Left lung (tissue), 10 donors: ENCODE results near the gene CD80. TPM values are rescaled to one million over a fixed set of nuclear protein-coding genes. Genes with fewer than 3 reads are reported as not detected.
A peak's percentile ranks its signal among the peaks of the same experiment; 100 is the strongest.

Experiments
- ATAC-seq: fragments of 200-7000 bp; cut with Tn5 transposase; one replicate; pipeline ENCODE4 v1.9.1; 2020; ENCODE audit warnings: moderate library complexity
- DNase-seq, 4 donors: peaks; one replicate each; pipeline ENCODE4 v3.0.0-alpha.2; 2013 to 2020
- H3K27ac ChIP-seq, 2 donors: fragments of 200-600 bp; sonication (generic) in 1 of 2; one replicate each; pipeline versions ENCODE4 v1.5.0 to v1.8.0; 2020 to 2021
- H3K27me3 ChIP-seq, 2 donors: fragments of 200-600 bp; sonication (generic) in 1 of 2; one replicate each; pipeline versions ENCODE4 v1.5.0 to v1.8.0; 2020 to 2021
- H3K36me3 ChIP-seq, 2 donors: fragments of 200-600 bp; sonication (generic) in 1 of 2; one replicate each; pipeline versions ENCODE4 v1.5.0 to v1.8.0; 2020 to 2021
- H3K4me1 ChIP-seq, 2 donors: fragments of 200-600 bp; one replicate each; pipeline ENCODE4 v1.8.0; 2021
- H3K4me3 ChIP-seq, 2 donors: fragments of 200-600 bp; sonication (generic) in 1 of 2; one replicate each; pipeline versions ENCODE4 v1.5.0 to v1.8.0; 2020 to 2021; ENCODE audit warnings: mild to moderate bottlenecking in 1 of 2
- H3K9me3 ChIP-seq, 2 donors: fragments of 200-600 bp; sonication (generic) in 1 of 2; one replicate each; pipeline versions ENCODE4 v1.5.0 to v1.8.0; 2020 to 2021
- intact Hi-C, 2 donors: fragments of 100-400 bp; cut with DNase I; formaldehyde crosslinking; loops; one replicate each; pipeline versions ENCODE4 v1.11.2 to v1.14.2; 2022
- polyA plus RNA-seq, 6 donors: library from polyadenylated mRNA; unstranded; fragments of 120-200 nt; gene quantifications; one replicate each; pipeline ENCODE4 v1.2.1, GENCODE V29; 2013; ENCODE audit not compliant: insufficient read length in 6 of 6
- total RNA-seq, 2 donors: library from RNA; stranded (reverse); fragmentation: NEBNext Ultra II Directional; extraction: Animal tissue kit (Norgen Biotek cat#: 25700); gene quantifications; one replicate each; pipeline ENCODE4 v1.2.1, GENCODE V29; 2021
- TF ChIP-seq, protein P1 (sequence below), 2 donors: fragments of 200-600 bp; sonication (generic) in 1 of 2; IDR thresholded peaks; one replicate each; pipeline versions ENCODE4 v1.5.0 to v1.8.0; 2021; ENCODE audit warnings: antibody characterized with exemption in 2 of 2
- donor health status: DM: no; HTN: yes; CAD: no.
- donor health status: DM: no; HTN: no; CAD: no.

CD80 gene
- total and polyA plus RNA-seq, 8 donors = 2.3 to 5.4 (median 2.9) TPM

DNA sequence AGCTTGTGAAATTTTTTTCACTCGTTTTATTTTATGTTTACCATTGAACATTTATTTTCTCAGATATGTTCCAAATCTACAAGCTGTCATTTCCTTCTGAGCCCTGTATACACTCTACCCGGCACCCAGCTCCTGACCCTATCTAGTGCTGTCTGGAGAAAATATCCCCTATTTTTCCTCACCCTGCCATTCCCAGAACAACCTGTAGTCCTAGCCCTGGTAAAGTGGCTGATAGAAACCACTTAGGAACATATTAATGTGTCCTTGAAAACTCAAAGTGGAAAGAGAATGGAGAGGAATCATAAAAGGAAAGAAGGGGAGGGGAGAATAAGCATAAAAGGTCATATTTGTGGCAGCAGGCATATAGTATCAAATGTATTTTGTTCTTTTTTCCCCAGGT lies 69.3 kb downstream of the CD80 start:
- H3K9me3 ChIP-seq = no peaks in the 10 kb centered on the region
- H3K27ac ChIP-seq = no peak overlapping the region
- ATAC-seq (peak; percentile 69), DNase-seq (no peak)
- intact Hi-C loops = no loop called here
- H3K27me3 ChIP-seq = no peaks in the 10 kb centered on the region
- TF ChIP-seq, protein P1, sequence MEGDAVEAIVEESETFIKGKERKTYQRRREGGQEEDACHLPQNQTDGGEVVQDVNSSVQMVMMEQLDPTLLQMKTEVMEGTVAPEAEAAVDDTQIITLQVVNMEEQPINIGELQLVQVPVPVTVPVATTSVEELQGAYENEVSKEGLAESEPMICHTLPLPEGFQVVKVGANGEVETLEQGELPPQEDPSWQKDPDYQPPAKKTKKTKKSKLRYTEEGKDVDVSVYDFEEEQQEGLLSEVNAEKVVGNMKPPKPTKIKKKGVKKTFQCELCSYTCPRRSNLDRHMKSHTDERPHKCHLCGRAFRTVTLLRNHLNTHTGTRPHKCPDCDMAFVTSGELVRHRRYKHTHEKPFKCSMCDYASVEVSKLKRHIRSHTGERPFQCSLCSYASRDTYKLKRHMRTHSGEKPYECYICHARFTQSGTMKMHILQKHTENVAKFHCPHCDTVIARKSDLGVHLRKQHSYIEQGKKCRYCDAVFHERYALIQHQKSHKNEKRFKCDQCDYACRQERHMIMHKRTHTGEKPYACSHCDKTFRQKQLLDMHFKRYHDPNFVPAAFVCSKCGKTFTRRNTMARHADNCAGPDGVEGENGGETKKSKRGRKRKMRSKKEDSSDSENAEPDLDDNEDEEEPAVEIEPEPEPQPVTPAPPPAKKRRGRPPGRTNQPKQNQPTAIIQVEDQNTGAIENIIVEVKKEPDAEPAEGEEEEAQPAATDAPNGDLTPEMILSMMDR (IDR thresholded peaks at IDR 0.05) = no peak
- H3K4me3 ChIP-seq = no peak overlapping the region
- H3K4me1 ChIP-seq = peaks cover 0 to 4% of the 10 kb centered on the region in 2 donors
- H3K36me3 ChIP-seq = peaks cover 0 to 55% of the 10 kb centered on the region in 2 donors

DNA sequence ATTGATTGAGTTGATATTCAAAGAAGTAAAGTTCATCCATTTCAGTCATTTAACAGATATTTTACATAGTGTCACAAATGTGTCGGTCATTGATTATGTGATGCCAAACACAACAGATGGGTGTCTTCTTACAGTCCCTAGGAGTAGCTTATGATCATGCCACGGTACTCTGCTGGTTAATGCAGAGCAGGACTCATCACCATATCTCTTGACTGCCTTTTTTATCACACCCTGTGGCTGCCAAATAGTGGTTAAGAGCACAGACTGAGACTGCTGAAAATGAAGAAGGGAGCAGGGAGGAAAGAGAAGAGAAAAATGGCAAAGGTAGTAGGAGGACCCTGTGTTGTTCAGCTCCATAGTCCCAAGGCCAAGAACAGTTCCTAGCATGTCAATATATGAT lies 73.9 kb downstream of the CD80 start:
- Histone ChIP-seq H3K4me1 (no peaks in the 10 kb centered on the region), H3K4me3 (no peak overlapping the region), H3K9me3 (no peaks in the 10 kb centered on the region), H3K36me3 (peaks cover 0 to 80% of the 10 kb centered on the region in 2 donors), H3K27me3 (no peaks in the 10 kb centered on the region), H3K27ac (no peak overlapping the region)
- ATAC-seq (no peak), DNase-seq (no peak)
- intact Hi-C loops = no loop called here
- TF ChIP-seq, protein P1 (IDR thresholded peaks at IDR 0.05) = no peak

DNA sequence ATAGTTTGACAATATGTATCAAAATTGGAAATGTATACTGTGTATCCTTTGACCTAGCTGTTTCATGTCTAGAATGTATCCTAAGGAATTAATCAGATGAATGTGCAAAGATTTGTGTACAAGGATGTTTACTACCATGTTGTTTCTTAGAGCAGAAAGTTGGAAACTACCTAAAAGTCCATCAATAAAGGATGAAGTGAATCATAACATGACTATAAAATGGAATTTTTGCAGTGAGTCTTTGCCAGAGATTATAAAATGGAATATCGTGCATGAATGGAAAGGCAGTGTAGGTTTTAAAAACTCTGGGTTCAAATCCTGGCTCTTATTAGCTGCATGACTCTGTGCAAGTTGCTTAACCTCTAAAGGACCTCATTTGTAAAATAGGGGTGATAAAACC lies 76.3 kb downstream of the CD80 start:
- TF ChIP-seq, protein P1 (IDR thresholded peaks at IDR 0.05) = no peak
- no peaks in the 10 kb centered on the region for H3K27me3 ChIP-seq
- H3K9me3 ChIP-seq = no peaks in the 10 kb centered on the region
- intact Hi-C loops = no loop called here
- H3K4me3 ChIP-seq = no peak overlapping the region
- no peaks in the 10 kb centered on the region for H3K4me1 ChIP-seq
- H3K36me3 ChIP-seq = peaks cover 0 to 79% of the 10 kb centered on the region in 2 donors
- no peak for DNase-seq
- H3K27ac ChIP-seq = no peak overlapping the region
- no peak for ATAC-seq

DNA sequence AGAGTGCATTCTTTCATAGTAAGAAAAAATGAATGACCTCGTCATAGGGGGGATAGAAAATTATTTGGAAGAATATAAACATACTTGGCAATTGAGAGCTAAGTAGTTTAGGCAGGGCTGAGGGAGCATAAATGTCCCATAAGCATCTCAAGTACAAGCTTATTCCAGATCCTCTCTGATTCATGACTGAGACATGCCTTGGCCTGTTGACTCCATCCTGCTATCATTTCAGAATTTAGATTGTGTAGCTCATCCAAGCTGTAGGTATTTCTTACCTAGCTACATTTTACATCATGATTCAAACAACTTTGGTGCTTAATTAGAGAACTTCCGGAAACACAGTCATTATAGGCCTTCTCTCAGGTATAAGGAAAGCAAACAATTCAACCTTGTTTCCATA lies 78.3 kb downstream of the CD80 start:
- Histone ChIP-seq H3K4me1 (no peaks in the 10 kb centered on the region), H3K27me3 (no peaks in the 10 kb centered on the region), H3K9me3 (no peaks in the 10 kb centered on the region), H3K36me3 (peaks cover 0 to 72% of the 10 kb centered on the region in 2 donors), H3K27ac (no peak overlapping the region), H3K4me3 (no peak overlapping the region)
- intact Hi-C loops = no loop called here
- no peak for ATAC-seq
- TF ChIP-seq, protein P1 (IDR thresholded peaks at IDR 0.05) = no peak
- no peak for DNase-seq

Other genes starting within 250 kb of the CD80 start
- gene TMEM39A, start 96.0 kb downstream of the CD80 start, total RNA-seq = 10 to 100 TPM; 56.6 to 65.0 TPM
- gene TMEM39A, start 96.0 kb downstream of the CD80 start, polyA plus RNA-seq = 10 to 100 TPM; 62.0 to 78.5 (median 70.0) TPM
- gene POGLUT1, start 90.7 kb downstream of the CD80 start, total RNA-seq = 10 to 100 TPM; 15.3 to 21.7 TPM
- gene POGLUT1, start 90.7 kb downstream of the CD80 start, polyA plus RNA-seq = 10 to 100 TPM; 26.4 to 34.0 (median 31.8) TPM
- gene TIMMDC1, start 61.1 kb downstream of the CD80 start, total RNA-seq = 100 to 1,000 TPM; 107 to 113 TPM
- 10 to 100 TPM; 87.5 to 93.0 (median 90.9) TPM for gene TIMMDC1, start 61.1 kb downstream of the CD80 start, polyA plus RNA-seq
- 10 to 100 TPM; 18.7 to 24.0 TPM for gene ADPRH, start 19.9 kb upstream of the CD80 start, total RNA-seq
- 10 to 100 TPM in 4 of 6 donors, 1 to 10 TPM in 2; 9.5 to 13.3 (median 12.6) TPM for gene ADPRH, start 19.9 kb upstream of the CD80 start, polyA plus RNA-seq
- gene PLA1A, start 38.3 kb upstream of the CD80 start, total RNA-seq = 10 to 100 TPM; 10.6 to 14.5 TPM
- gene PLA1A, start 38.3 kb upstream of the CD80 start, polyA plus RNA-seq = 1 to 10 TPM in 2 of 6 donors, under 1 TPM in 4; 0.70 to 1.4 (median 0.94) TPM
- 1 to 10 TPM; 1.3 to 3.4 TPM for gene POPDC2, start 101.0 kb upstream of the CD80 start, total RNA-seq
- gene POPDC2, start 101.0 kb upstream of the CD80 start, polyA plus RNA-seq = 1 to 10 TPM; 4.2 to 6.6 (median 5.1) TPM
- gene COX17, start 117.8 kb upstream of the CD80 start, total RNA-seq = 10 to 100 TPM; 46.2 to 49.6 TPM
- 10 to 100 TPM; 23.6 to 38.8 (median 28.5) TPM for gene COX17, start 117.8 kb upstream of the CD80 start, polyA plus RNA-seq
- 1 to 10 TPM; 1.1 to 5.6 TPM for gene CFAP91, start 143.4 kb upstream of the CD80 start, total RNA-seq
- 10 to 100 TPM in 3 of 6 donors, 1 to 10 TPM in 3; 4.0 to 12.9 (median 10.4) TPM for gene CFAP91, start 143.4 kb upstream of the CD80 start, polyA plus RNA-seq
- gene NR1I2, start 222.5 kb upstream of the CD80 start, total RNA-seq = under 1 TPM; 0.12 to 0.26 TPM
- gene NR1I2, start 222.5 kb upstream of the CD80 start, polyA plus RNA-seq = under 1 TPM; 0.38 to 0.91 (median 0.55) TPM